Daoy (cell line): ENCODE measurements around the gene DPP10. TPM values are rescaled to one million over a fixed set of nuclear protein-coding genes. Genes with fewer than 3 reads are reported as not detected.

ENCODE experiments used
- DNase-seq: peaks from one replicate; pipeline ENCODE4 v3.0.0-alpha.2; 2015; ENCODE audit warnings: low read depth
- total RNA-seq: library from RNA; depleted of rRNA; stranded (reverse); fragments of >200 nt; shearing (Covaris generic); gene quantifications from 2 replicates; pipeline ENCODE4 v1.2.3, GENCODE V29; 2014

DPP10 gene
- total RNA-seq, 1 experiment from 2014 or later = not detected

DNA sequence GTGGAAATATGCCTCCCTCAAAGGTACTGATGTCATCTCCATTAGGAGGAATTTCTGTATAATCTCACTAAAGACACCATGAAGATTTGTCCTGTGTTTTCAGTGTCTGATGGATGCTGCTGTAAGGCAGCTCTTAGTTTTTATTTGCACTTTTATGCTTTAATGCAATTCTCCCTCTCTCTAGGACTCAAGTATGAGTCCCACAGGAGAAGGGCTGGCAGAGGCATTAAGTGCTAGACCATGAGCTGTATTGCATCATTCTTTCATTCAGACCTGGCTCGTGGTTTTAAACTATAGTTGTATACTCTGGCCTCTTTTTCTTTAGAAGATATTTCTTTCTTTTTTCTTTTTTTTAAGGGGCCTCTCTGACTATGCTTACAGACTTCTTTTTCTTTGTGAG is 805.6 kb downstream of the DPP10 start:
- no peak for DNase-seq

DNA sequence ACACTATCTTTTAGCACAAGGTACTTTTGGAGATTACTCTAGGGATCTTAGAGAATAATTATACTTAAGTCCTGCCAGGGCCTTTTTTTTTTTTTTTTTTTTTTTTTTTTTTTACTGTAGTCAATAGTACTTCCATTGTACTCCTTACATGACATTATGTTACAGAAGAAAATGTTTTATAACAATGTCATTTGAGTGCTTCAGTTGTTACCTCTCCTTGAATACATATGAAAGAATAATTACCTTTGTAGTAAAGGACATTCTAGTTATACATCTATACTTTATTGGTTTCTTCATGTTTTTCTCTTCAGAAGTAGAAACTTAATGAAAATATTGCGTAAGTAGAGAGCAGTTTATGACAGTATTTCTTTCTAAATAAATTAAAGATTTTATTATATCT is 834.9 kb downstream of the DPP10 start:
- DNase-seq = no peak

DNA sequence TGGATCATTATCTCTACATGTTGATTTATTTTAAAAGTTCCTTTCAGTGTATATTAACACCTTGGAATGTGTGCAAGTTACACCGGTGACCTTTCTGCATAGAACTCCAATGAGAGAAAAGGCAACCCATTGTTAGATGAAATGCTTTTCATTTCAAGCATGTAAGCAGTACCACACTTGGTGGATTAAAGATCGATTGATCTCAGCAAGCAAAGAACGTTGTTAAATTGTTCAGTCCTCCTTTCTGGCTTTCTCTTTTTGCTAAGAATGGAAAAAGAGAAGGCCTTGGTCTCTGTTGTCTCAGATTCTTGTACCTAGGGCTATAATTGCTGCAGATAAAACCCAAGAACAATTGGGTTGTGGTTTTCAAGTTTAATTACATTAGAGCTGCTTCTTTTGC is 843.0 kb downstream of the DPP10 start:
- no peak for DNase-seq

DNA sequence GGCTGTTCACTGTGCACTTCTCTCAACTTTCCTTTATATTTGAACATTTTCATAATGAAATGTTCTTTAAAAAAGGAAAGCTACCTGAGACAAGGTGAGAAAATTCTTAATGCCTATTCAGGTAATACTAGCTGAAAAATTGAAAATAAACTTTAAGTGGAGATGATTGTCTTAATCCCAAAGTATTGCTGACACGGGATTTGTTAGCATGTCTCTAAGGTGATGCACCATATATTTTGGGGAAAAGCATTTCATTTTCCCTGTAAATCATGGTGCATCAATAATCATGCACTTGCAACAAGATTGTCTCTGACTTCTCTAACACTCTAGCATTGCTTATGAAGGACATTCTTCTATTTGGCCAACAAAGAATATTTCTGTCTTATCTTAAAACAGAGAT is 848.0 kb downstream of the DPP10 start:
- no peak for DNase-seq

DNA sequence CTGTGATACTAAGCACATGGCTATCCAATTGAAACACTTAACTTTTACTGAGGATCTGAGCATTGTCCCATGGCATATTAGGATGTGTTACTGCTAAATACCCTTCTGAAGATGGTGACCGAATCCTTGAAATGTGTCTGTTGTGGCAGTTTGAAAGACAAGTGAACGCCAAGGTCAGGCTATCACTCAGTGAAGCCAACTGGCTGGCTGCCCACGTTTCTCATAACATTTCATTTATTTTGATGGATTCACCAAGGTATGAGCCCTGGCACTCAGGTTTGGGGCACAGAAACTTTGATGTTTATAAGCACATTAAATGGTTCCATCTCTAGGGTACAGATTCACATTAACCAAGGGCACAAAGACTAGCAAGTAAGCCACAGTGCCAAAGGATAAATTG is 850.3 kb downstream of the DPP10 start:
- no peak for DNase-seq

DNA sequence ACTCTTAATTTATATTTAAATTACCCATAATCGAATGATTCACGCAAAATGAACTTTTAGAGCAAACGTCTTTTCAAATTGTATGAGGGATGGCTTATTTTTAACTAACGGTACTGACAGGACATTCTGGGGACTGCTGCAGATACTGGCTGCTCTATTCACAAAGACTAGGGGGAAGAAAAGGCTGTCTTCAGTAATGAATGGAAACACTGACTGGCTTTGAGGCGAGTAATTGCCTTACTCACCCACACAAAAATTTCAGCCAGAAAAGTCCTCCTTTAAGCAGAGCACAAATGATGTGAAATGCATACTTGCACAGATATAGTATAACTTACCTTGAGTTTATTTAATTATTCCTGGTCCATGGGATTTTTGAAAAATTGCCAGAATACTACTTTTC is 852.6 kb downstream of the DPP10 start:
- DNase-seq = no peak

DNA sequence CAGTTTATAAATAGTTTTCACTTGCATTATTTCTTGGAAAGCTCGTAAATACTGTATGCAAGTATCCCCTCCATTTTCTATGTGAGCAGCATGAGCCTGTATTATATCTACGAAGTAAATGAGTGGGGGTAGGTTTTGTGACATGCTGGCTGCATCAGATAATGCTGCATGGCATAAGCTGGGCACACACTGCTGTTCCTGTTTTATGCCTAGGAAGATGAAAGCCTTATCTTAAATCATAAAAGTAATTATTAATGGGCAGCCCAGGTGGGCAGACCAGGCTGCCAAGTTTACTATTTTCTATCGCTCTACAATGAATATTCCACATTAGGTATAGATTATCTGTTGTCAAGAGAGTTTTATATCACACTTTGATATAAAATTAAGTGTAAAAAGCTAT is 854.6 kb downstream of the DPP10 start:
- DNase-seq = no peak

DNA sequence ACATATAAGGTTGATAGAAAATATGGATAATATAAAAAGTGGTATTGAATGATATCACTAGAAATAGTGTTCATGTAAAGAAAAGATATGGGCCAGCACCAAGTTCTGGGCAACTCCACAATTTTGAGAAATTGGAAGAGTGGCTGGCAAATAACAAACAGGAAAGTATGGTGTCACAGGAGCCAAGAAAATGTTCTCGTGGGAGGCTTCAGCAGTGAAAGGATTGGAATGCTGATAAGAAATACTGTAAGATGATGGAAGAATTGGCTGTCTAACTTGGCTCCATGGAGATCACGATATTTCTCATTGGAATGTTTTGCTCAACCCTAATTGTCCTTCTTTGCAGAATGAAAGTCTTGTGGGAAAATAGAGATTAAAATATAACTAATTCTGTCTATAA is 856.8 kb downstream of the DPP10 start:
- no peak for DNase-seq

DNA sequence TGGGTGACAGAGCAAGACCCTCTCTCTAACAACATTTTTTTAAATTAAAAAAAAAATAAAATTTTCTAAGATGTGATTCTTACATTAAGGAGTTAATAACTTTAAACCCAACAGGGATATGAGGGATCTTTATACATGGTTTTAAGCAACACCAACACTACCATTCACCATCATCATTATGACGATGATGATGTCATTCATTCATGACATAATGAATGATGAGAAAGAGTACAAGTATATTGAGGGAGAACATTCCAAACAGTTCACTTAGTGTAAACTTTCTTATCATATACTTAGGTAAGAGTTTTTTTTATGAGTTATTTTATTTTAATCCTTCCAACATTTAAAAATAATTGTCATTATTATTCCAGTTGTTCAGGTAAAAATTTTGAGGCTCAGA is 863.3 kb downstream of the DPP10 start:
- DNase-seq = no peak

DNA sequence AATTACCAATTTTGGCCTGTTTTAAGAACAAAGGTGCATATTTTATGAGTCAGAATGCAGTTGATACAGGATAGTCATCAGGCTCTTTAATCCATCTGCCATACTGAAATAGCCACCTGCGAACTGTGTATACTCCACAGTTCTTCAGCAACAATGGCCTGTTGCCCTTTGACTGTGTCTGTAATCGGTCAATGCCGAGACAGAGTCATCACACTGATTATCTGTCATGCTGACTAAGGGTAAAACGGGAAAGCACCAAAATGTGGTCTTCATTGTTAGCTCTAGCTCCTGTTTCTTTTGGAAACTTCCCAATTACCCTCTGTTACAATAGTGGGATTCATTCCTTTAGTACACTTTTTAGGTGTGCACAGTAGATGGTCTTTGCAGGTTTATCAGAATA is 871.7 kb downstream of the DPP10 start:
- no peak for DNase-seq

DNA sequence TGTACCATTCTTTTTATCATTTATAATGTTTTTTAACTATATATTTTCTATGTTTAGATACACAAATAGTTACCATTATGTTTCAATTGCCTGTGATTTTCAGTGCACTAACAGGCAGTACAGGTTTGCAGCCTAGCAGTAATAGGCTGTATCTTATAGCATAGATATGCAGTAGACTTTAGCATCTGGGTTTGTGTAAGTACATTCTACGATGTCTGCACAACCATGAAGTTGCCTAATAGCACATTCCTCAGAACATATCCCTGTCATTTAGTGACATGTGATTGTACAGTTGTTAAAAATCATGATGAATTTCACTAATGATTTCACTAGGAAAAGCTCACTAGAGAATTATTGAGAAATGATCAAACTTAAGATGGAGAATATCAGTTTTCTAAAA is 884.6 kb downstream of the DPP10 start:
- no peak for DNase-seq

DNA sequence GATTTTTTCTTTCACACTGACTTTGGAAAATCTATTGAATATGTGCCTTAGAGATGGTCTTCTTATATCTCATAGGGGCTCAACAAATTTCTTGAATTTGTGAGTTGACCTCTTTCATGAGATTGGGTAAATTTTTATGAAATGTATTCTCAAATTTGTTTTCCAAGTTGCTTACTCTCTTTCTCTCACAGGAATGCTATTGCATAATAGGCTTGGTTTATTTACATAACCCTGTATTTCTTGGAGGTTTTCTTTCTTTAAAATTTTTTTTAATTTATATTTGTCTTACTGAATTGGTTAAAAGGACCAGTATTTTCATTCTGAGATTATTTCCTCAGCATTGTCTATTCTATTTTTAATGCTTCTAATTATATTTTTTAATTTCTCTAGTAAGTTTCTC is 917.1 kb downstream of the DPP10 start:
- DNase-seq = no peak

DNA sequence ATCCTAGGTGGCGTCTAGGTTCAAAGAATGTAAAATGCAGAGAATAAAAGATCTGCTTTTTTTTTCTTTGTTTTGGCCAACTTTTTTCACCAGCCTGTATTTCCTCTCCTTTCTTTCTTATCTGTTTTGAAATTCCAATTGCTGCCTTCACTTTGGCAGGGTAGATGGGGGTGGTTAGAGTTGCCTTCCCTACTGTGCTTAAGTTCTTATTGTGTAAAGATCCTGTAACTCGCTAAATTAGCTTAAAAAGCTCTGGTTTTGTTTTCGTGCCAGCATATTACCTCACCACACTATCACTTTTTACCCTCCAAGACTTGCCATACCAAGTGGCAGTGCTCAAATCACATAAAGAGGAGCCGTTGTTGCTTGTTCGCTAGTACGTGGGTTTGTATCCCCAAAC is 921.7 kb downstream of the DPP10 start:
- no peak for DNase-seq

DNA sequence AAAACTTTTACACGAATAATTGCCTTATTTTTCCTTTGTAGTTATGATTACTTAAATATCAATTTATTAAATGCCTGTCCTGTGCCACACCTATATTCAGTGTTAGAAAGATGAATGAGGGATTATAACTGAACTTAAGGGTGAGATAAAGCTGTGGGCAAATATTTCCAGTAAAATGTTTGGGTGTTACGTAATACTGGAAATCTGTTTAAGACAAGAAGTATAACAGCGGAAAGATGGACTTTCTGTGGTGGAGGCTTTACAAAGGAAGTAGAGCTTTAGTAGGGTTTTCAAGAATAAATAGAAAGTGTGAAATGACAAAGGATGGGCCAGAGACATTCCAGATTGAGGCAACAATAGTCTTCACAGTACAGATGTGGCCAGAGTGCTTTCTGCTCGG is 927.0 kb downstream of the DPP10 start:
- DNase-seq = no peak

DNA sequence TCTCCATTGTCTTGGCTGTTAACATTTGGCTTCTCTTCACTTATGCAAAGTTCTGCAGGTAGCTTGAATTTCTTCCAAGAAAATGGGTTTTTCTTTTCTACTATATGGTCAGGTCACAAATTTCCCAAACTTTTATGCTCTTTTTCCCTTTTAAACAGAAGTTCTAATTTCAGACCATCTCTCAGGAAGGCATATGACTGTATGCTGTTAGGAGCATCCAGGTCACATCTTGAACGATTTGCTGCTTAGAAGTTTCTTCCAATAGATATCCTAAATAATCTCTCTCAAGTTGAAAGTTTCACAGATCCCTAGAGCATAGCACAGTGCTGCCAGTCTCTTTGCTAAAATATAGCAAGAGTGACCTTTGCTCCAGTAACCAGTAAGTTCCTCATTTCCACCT is 932.5 kb downstream of the DPP10 start:
- DNase-seq = no peak

DNA sequence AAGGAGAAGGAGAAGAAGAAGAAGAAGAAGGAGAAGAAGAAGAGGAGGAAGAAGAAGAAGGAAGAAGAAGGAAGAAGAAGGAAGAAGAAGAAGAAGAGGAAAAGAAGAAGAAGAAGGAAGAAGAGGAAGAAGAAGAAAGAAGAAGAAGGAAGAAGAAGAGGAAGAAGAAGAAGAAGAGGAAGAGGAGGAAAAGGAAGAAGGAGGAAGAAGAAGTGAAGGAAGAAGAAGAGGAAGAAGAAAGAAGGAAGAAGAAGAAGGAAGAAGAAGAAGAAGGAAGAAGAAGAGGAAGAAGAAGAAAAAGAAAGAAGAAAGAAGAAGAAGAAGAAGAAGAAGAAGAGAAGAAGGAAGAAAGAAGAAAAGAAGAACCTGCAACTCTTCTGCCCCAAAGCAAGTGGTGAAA is 942.0 kb downstream of the DPP10 start:
- no peak for DNase-seq

DNA sequence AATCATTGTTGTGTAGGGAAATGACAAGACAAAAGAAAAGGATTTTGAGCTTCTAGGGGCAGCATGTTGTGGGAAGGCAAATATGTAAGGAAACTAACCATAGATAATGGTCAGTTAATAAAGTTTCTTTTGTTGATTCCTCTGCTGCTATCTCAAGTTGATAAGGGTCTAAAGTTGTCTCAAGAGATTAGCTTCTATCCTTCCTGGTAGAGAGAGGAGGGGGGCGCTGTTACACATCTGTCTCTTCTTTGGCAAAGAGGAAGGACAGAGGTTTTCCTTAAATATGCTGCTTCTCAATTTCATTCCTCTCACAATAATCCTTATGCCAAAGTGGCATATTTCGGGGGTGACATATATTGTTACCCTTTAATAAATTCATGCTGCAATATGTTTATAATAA is 944.0 kb downstream of the DPP10 start:
- DNase-seq = no peak

DNA sequence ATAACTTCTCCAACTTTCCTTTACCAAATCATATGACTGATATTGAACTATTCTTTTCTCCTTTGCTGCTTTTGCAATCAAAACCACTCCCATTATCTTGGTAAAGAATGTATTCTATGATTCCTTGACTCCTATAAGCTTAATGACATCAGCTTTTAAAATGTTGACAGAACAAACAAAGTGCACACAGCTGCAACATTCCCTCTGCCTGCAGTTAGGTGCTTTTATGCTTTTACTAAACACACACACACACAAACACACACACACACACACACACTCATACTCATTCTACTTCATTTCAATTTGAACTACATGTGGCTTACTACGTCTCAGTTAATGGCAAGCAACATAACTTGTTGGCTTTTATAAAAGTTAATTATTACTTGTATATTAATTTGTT is 946.6 kb downstream of the DPP10 start:
- DNase-seq = no peak

DNA sequence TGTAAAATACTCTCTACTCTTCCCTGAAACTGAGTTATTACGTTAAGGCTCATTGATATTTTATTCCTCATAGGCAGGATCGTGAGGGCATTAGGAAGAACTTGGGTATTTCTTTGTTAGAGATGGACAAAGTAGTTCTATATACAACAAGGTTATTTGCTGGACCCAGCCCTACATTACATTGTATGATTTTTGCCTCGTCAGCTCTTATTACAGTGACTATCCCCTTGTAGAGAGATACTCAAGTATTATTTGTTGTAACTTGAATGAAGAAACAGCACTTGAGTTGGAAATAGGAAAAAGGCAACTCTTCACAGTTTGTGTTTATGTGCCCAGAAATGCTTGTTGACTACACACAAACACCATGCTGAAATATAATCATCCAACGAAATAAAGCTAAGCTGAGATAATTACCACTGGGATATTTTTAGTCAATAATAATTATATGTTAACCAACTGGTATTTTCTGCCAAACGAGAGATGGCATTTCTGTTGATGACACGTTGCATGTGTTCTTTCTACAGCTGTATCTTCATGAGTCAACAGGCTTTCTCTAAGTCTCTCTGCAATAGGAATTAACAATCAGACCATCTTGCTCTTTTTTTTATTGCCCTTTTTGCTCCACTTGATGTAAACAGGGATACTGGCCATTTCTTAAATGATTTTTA is 947.6 kb downstream of the DPP10 start:
- no peak for DNase-seq

DNA sequence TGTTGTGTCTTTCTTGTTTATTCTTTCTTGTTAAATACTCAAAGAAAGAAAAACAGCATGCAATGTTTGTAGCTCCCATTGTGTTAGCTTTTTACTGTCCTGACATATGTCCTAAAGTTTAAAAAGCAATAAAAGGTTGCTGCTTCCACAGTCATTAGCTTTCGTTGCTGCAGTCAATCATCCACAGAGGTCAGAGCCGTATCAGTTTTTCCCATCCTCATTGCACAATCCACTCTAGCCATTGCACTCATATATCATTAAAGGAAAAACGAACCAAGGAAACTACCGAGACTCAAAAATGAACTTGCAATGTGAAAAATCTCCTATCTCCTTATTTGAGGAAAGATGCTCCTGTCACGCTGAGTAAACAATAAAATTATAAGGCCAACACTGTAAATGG is 954.1 kb downstream of the DPP10 start:
- no peak for DNase-seq

DNA sequence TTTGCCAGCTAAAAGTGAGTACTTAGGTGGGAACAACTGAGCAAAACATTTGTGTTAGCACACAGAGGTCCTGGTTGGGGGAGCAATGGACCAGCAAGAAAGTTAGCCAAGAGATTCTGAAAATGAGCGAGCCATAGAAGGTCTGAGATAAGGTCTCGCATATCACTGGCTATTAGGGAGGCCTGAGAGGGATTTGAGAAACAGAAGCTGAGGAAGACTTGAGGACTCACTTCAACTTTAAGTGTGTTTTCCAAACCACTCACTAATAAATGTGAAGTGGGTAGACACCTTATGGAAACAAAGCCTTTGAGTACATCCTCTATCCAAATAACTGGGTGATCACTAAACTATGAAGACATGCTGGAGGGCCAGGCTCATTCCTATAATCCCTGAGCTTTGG is 958.5 kb downstream of the DPP10 start:
- DNase-seq = no peak

DNA sequence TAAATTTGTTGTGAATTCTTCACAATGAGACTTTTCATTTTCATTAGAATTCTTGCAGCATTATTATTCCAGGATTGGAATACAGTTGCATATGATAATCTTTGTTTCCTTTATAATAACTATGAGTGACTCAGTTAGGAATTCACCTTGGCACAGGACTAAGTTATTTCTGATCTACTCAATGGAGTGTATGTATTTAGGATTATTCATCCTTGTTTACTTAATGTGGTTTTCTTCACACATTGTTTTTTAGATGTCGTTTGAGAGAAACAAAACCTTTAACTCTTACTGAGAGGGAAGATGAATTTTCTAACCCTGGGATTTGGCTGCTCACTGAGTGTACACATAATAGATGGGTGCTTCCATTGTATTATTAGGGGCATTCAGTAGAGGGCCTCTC is 970.1 kb downstream of the DPP10 start:
- no peak for DNase-seq

DNA sequence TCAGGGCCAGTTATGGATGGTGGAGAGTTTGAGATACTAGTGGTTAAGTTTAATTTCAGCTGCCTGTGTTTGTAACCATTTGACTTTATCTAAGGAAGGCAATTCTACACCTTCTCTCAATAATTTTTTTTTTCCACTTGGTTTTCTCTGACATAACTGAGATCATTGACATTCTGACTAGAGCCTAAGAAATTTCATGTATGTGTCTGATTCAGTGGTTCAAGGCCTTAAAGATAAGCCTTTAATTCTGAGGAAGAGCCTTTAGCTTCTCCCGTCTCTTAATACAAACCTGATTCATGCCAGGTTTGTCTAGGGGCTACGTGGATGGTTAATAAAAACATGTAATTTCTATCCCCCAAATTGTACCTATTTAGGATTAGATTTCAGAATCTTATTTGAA is 971.4 kb downstream of the DPP10 start:
- no peak for DNase-seq

DNA sequence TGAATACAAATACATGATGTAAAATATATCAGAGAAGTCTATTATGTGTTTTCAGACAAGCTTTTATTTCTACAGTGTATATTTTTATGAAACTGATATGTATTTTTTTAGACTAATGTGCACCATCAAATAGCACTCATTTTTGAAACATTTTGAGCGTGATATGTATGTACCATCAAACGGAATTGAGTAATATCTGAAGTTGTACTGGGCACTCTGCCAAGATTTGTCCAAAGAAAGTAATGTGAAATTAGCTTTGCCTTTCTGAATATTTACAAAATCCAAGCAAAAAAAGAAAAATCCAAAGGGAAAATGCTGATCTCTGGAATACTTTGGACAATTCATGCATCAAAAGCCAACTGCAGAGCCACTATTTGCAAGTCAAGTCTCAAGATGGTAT is 972.0 kb downstream of the DPP10 start:
- DNase-seq = no peak
